ENCODE measurements around the gene GABRR3.

GABRR3 gene

GRCh38 chr3:97954228-97954827 is 80.8 kb downstream of the GABRR3 start:
- no peak for DNase-seq

DNA sequence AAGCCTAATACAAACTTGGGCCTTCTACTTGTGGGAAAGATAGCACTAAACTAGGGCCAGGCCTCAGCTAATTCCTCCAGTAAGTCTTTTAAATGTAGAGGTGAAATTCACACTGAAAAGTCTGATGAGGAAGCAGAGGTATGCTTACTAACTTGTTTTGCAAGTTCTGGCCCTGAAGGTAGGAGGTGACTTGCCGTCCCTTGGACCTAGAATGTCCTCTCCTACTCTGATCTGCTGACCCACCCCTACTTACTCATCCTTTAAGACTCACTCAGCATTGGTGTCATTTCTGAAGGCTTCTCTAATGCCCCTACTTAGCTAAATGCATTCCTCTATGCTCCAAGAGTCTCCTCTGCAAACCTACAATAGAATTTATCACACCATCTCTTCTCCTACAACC is 82.2 kb downstream of the GABRR3 start:
- no peak for DNase-seq

GRCh38 chr3:97952280-97952679 is 82.8 kb downstream of the GABRR3 start:
- no peak for DNase-seq

DNA sequence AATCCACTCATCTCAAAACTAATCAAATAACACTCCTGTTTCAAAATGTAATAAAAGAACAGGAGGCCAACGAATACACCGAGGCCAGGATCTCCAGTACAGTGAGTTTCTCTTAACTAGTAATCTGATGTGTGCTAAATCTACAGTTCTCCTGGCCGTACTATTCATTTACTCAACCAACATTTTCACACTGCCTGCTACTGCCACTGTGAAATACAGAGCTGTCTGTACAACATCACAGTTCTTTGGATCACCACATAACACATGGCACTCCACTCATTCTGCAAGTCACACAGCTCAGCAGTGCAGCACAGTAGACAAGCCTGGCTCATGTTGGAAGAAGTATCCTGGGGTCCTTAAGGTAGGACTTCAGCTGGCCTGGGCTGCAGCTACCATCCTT is 84.8 kb downstream of the GABRR3 start:
- DNase-seq, result no peak

GRCh38 chr3:97949743-97950142 is 85.4 kb downstream of the GABRR3 start:
- no peak for DNase-seq

- no peak for DNase-seq
Measured at GRCh38 chr3:97949110-97949485, 86.0 kb downstream of the GABRR3 start.

DNA sequence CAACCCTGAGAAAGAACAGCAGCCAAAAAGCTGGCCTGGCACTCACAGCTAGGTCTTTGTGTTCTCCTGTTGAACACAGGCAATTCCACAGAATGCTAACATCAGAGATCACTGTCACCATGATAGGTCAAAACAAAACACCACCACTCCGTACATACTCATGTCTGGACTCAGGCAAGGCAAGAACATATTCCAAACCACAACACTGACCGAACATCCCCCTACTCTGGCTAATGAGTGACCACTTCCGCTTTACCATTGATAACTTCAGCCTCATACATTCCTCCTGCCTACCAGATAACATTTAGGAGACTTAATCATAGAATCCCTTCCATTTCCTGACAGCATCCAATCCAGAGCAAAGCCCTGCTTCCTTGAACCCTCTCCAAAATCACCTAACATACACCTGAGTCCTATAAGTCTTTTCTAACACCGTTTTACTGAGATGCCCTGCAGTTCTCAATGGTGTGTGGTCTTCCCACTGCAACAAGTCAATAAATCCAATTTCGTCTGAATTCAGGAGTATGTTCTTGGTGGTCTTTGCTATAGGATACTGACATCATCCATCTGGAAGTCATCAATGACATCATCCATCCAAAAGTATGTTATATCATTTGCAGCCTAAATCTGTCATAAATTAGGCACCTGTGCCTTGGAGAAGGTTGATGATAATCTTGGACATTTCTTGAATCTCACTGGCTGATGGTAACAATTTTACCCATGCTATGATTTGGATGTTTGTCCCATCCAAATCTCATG is 86.6 kb downstream of the GABRR3 start:
- no peak for DNase-seq

DNA sequence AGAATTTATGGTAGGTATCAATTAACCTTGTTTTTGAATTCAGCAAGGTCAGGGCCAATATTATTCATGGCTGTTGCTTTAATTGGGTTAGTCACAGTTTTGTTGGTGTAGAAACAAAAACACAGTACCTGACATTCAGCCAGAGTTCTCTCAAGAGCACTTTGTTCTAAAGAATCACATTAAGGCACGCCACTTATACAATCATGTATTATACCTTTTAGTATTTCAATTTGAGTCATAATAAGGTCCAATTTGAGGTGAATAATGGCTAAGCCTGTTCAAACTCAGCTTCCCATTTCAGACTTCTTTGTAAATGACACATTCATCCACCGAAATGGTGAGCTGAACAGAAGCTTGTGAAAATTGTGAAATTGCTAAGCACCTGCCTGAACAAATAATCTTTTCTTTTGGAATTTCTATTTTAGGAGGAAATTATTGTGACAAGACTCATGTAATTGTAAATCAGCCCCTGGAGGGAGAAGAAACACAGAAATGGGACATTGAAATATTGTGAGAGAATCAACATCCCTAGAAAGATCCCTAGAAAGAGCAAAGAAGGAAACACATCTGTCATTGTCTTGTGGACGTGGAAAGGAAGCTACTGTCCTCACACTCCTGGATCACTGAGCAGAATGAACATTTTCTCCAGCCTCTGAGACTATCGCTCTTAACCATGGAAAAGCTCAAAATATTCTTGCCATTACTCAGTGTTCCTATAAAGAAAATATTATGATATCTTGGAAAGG is 92.1 kb downstream of the GABRR3 start:
- DNase-seq, result no peak

GRCh38 chr3:97940034-97940433 is 95.1 kb downstream of the GABRR3 start:
- no peak for DNase-seq

DNA sequence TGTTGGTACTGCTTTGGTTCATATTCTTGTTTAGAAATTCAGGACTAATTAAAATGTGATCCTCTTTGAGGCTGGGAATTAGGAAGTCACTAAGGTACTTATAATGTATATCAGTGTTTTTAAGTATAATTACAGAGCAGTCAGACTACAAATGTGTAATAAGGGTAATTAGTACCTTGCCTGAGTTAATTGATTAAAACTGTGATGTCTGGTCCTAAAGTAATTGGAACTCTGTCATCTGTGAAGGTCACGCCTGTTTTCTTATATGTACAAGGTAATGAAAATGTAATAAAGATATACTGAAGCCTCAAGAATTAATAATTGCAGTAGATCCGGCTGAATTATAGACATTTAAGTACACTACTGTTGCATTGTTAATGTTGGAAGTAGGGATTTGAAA is 95.7 kb downstream of the GABRR3 start:
- DNase-seq, result no peak

DNA sequence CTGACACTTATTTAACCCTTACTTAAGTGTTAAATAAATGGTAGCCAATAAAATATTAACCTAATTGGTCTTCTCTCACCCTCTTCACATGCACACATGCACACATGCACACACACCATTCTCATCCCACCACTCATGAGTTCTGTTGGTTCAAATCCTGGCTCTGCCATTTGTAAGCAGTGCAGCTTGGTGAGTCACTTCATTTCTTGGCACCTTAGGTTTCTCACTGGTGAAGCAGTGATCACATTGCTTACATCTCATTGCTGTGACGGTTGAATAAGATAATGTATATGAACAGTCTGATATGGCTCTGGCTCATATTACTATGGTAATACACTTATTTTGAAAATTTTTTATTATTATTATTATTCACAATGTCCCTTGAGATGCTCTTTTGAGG is 96.7 kb downstream of the GABRR3 start:
- DNase-seq, result no peak

GRCh38 chr3:97937205-97937604 is 97.9 kb downstream of the GABRR3 start:
- no peak for DNase-seq

DNA sequence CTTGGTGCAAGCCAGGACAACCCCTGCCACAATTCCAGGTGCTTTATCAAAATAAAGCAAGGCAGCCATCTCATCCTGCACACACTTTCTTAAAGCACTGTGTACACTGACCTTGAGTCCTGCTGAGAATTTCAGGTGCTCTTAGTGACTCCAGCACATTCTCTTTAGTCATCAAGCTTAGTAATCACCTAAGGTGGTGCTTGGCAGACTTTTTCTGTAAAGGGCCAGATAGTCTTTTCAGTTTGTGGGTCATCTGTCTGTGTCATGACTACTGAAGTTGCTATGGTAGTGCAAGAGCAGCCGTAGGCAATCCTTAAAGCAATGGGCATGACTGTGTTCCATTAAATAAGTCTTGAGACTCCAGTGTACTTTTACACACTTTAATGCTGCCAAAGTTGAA is 99.3 kb downstream of the GABRR3 start:
- no peak for DNase-seq

Data from T1000 (cell line).